WTC11 (cell line): ENCODE results near the gene FAT3. TPM values are rescaled to one million over a fixed set of nuclear protein-coding genes. Genes with fewer than 3 reads are reported as not detected.

Experiments used
- ATAC-seq: fragments of 200-7000 bp; cut with Tn5 transposase; 2 replicates; pipeline ENCODE4 v1.10.0; 2021; ENCODE audit warnings: mild to moderate bottlenecking, moderate library complexity
- CTCF ChIA-PET: fragments of 300-600 bp; sonication (Branson Sonifier 250); formaldehyde crosslinking; loops from one replicate; lab custom pipeline; 2021; ENCODE audit warnings: antibody characterized with exemption; lab: Charles Lee
- POLR2A ChIA-PET: fragments of 350-600 bp; sonication (Branson Sonifier 250); formaldehyde crosslinking; loops from one replicate; lab custom pipeline; 2021; ENCODE audit warnings: antibody characterized with exemption; lab: Charles Lee
- DNase-seq: peaks from one replicate; pipeline ENCODE4 v3.0.0; 2021; ENCODE audit warnings: low spot score
- H3K27ac Mint-ChIP-seq: 2 replicates; pipeline ENCODE4 v1.8.0; 2021; ENCODE audit warnings: mixed read lengths
- H3K27me3 Mint-ChIP-seq: 2 replicates; pipeline ENCODE4 v1.8.0; 2021; ENCODE audit warnings: low read depth, mild to moderate bottlenecking, moderate library complexity, mixed read lengths
- H3K36me3 Mint-ChIP-seq: 2 replicates; pipeline ENCODE4 v1.8.0; 2021; ENCODE audit warnings: mixed read lengths
- H3K4me1 Mint-ChIP-seq: 2 replicates; pipeline ENCODE4 v1.8.0; 2022; ENCODE audit warnings: mixed read lengths
- H3K4me3 Mint-ChIP-seq: 2 replicates; pipeline ENCODE4 v1.8.0; 2021; ENCODE audit warnings: mild to moderate bottlenecking, moderate library complexity, mixed read lengths
- H3K9me3 Mint-ChIP-seq: 2 replicates; pipeline ENCODE4 v1.8.0; 2021; ENCODE audit warnings: mixed read lengths
- ARID4B ChIP-seq: sonication (generic); formaldehyde crosslinking; IDR thresholded peaks from 2 replicates; pipeline ENCODE4 v1.8.0; 2023; ENCODE audit warnings: missing genetic modification reagents, mild to moderate bottlenecking, borderline replicate concordance
- CREM ChIP-seq: sonication (generic); formaldehyde crosslinking; IDR thresholded peaks from 2 replicates; pipeline ENCODE4 v1.8.1; 2022; ENCODE audit warnings: mild to moderate bottlenecking, missing genetic modification reagents, moderate library complexity
- E2F1 ChIP-seq: sonication (generic); formaldehyde crosslinking; IDR thresholded peaks from 2 replicates; pipeline ENCODE4 v1.8.0; 2022; ENCODE audit warnings: mild to moderate bottlenecking, missing genetic modification reagents
- E2F5 ChIP-seq: sonication (generic); formaldehyde crosslinking; IDR thresholded peaks from 2 replicates; pipeline ENCODE4 v1.8.1; 2022; ENCODE audit warnings: mild to moderate bottlenecking, moderate library complexity, missing genetic modification reagents
- ELF4 ChIP-seq: sonication (generic); formaldehyde crosslinking; IDR thresholded peaks from 2 replicates; pipeline ENCODE4 v1.8.1; 2022; ENCODE audit warnings: low read depth, mild to moderate bottlenecking, moderate library complexity, missing genetic modification reagents
- FOXK1 ChIP-seq: sonication (generic); formaldehyde crosslinking; IDR thresholded peaks from 2 replicates; pipeline ENCODE4 v1.8.0; 2022; ENCODE audit warnings: mild to moderate bottlenecking, moderate library complexity, missing genetic modification reagents
- GTF2I ChIP-seq: fragments of 250-450 bp; sonication (Bioruptor Pico); conservative IDR thresholded peaks from 2 replicates; pipeline ENCODE4 v1.4.0; 2021; ENCODE audit warnings: mild to moderate bottlenecking
- JUN ChIP-seq: sonication (generic); formaldehyde crosslinking; IDR thresholded peaks from 2 replicates; pipeline ENCODE4 v1.8.0; 2023; ENCODE audit warnings: mild to moderate bottlenecking, missing genetic modification reagents
- MAX ChIP-seq: sonication (generic); formaldehyde crosslinking; IDR thresholded peaks from 2 replicates; pipeline ENCODE4 v1.8.0; 2022; ENCODE audit warnings: mild to moderate bottlenecking, missing genetic modification reagents
- MYBL2 ChIP-seq: sonication (generic); formaldehyde crosslinking; IDR thresholded peaks from 2 replicates; pipeline ENCODE4 v1.8.1; 2023; ENCODE audit warnings: mild to moderate bottlenecking, moderate library complexity, missing genetic modification reagents
- NFYB ChIP-seq: sonication (generic); formaldehyde crosslinking; conservative IDR thresholded peaks from 2 replicates; pipeline ENCODE4 v1.8.0; 2022; ENCODE audit warnings: low read depth, missing genetic modification reagents
- NR3C1 ChIP-seq: sonication (generic); formaldehyde crosslinking; conservative IDR thresholded peaks from 2 replicates; pipeline ENCODE4 v1.8.1; 2023; ENCODE audit warnings: low read depth, mild to moderate bottlenecking, missing genetic modification reagents
- RELA ChIP-seq: sonication (generic); formaldehyde crosslinking; IDR thresholded peaks from 2 replicates; pipeline ENCODE4 v1.8.1; 2022; ENCODE audit warnings: missing genetic modification reagents, mild to moderate bottlenecking, borderline replicate concordance
- STAT6 ChIP-seq: sonication (generic); formaldehyde crosslinking; conservative IDR thresholded peaks from 2 replicates; pipeline ENCODE4 v1.8.1; 2023; ENCODE audit warnings: mild to moderate bottlenecking, low read depth, missing genetic modification reagents, moderate library complexity
- TEAD4 ChIP-seq: sonication (generic); formaldehyde crosslinking; IDR thresholded peaks from 2 replicates; pipeline ENCODE4 v1.8.0; 2022; ENCODE audit warnings: mild to moderate bottlenecking, missing genetic modification reagents
- ZMAT4 ChIP-seq: fragments of 250-450 bp; sonication (Bioruptor Pico); IDR thresholded peaks from 2 replicates; pipeline ENCODE4 v1.9.0; 2021; ENCODE audit warnings: mild to moderate bottlenecking
- ZNF232 ChIP-seq: sonication (generic); formaldehyde crosslinking; IDR thresholded peaks from 2 replicates; pipeline ENCODE4 v1.8.0; 2022; ENCODE audit warnings: mild to moderate bottlenecking, missing genetic modification reagents
- ZNF425 ChIP-seq: fragments of 250-450 bp; sonication (Bioruptor Pico); conservative IDR thresholded peaks from 2 replicates; pipeline ENCODE4 v1.9.0; 2021; ENCODE audit warnings: mild to moderate bottlenecking
- ZSCAN18 ChIP-seq: fragments of 250-450 bp; sonication (Bioruptor Pico); IDR thresholded peaks from 2 replicates; pipeline ENCODE4 v2.1.2; 2022; ENCODE audit warnings: mild to moderate bottlenecking, moderate library complexity
- total RNA-seq: library from RNA; stranded (reverse); gene quantifications from 3 replicates; pipeline ENCODE4 v1.2.3, GENCODE V29; 2021

FAT3 gene
- total RNA-seq, 1 experiment from 2014 or later, result 30.9 TPM

GRCh38 chr11:92253945-92254344 lies 29.3 kb downstream of the FAT3 start (continued):
- TF ChIP-seq MAX (CRISPR knock-in tag) (no peak), ZNF232 (CRISPR knock-in tag) (no peak)
- TF ChIP-seq, all 79 proteins: peak for 0

GRCh38 chr11:92257536-92257935 lies 32.9 kb downstream of the FAT3 start:
- no peaks in the 10 kb centered on the region for H3K36me3 Mint-ChIP-seq
- peaks cover 51% of the 10 kb centered on the region for H3K4me1 Mint-ChIP-seq
- no peak overlapping the region for H3K4me3 Mint-ChIP-seq
- no peaks in the 10 kb centered on the region for H3K27me3 Mint-ChIP-seq
- TF ChIP-seq CREM (CRISPR knock-in tag), result no peak
- no peak for TF ChIP-seq TEAD4 (CRISPR knock-in tag)
- no peak for TF ChIP-seq E2F1
- TF ChIP-seq JUN (CRISPR knock-in tag), result no peak
- TF ChIP-seq ZSCAN18 (CRISPR knock-in tag), result no peak
- no peak for TF ChIP-seq E2F5
- no peak for TF ChIP-seq NR3C1 (CRISPR knock-in tag)
- TF ChIP-seq NFYB (CRISPR knock-in tag), result no peak
- TF ChIP-seq MYBL2 (CRISPR knock-in tag), result no peak
- no peak for TF ChIP-seq GTF2I (CRISPR knock-in tag)
- no peaks in the 10 kb centered on the region for H3K9me3 Mint-ChIP-seq
- no peak overlapping the region for H3K27ac Mint-ChIP-seq
- ATAC-seq (no peak), DNase-seq (no peak)
- ChIA-PET CTCF (no interaction called here), POLR2A (no interaction called here)

- no peaks in the 10 kb centered on the region for H3K36me3 Mint-ChIP-seq
- peaks cover 30% of the 10 kb centered on the region for H3K4me1 Mint-ChIP-seq
- no peak overlapping the region for H3K27ac Mint-ChIP-seq
- POLR2A ChIA-PET, result no interaction called here
- CTCF ChIA-PET, result interaction anchor here (1.2 kb wide), 1 partner anchor 81 kb away, joined by 3 read pairs; no protein-coding TSS in a partner anchor
- no peak overlapping the region for H3K4me3 Mint-ChIP-seq
- ATAC-seq, result no peak
- H3K9me3 Mint-ChIP-seq, result no peaks in the 10 kb centered on the region
- no peak for DNase-seq
- no peaks in the 10 kb centered on the region for H3K27me3 Mint-ChIP-seq
- TF ChIP-seq ZNF425 (CRISPR knock-in tag) (no peak), ZMAT4 (CRISPR knock-in tag) (no peak), FOXK1 (CRISPR knock-in tag) (no peak), RELA (CRISPR knock-in tag) (no peak), ELF4 (CRISPR knock-in tag) (no peak), E2F5 (no peak), STAT6 (no peak), ARID4B (CRISPR knock-in tag) (no peak)
Observed at GRCh38 chr11:92259861-92260260, 35.2 kb downstream of the FAT3 start.
